GM21447 (cell line): ENCODE results near the gene DHRS7.
"Not testable (repeated sequence)": the region's sequence is repeated elsewhere in the genome, so short reads cannot be mapped to it uniquely, and the experiment has no call there.

Experiments
- ATAC-seq: cut with Tn5 transposase; IDR thresholded peaks from one replicate; pipeline ENCODE4 v1.9.1; 2021; ENCODE audit not compliant: unreplicated experiment

Gene DHRS7

GRCh38 chr14:60151715-60152114 is 13.5 kb downstream of the DHRS7 start:
- peak; percentile 85 for ATAC-seq

DNA sequence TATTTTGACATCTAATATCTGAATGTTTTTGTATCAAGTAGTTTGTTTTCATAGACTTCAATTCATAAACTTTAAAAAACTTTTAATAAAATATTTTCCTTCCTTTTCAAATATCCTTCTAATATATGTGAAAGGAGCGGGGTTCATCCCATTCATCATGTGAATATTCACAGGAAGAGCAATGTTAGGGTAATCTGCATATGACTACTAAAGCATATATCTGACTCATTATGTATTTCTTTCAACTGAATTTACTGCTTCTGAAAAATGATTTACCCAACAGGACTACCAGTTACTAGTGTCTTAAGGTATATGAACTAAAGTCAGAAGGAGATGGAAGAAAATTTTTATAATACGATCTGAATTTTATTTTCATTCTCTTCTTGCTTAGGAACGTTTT is 30.5 kb downstream of the DHRS7 start:
- ATAC-seq, result no peak

- ATAC-seq, result no peak
These were observed 31.7 kb downstream of the DHRS7 start for GRCh38 chr14:60133487-60133886.

DNA sequence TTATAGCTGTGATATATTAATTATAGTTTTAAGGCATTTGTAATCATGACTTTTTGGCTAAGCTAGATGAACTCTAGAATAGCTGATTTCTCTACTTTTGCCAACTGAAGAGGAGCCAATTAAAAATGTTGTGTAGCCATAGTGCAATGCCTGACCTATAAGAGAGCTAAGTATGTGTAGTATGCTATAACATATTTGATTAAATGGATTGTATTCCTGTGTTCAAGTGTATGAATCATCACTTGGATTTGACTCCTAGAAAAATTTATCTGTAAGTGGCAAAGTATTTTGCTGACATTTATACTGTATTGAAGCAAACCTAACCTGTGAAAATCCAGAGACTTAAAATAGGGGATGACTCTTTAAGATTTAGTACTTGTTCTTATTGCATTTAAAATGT is 39.3 kb downstream of the DHRS7 start:
- no peak for ATAC-seq

GRCh38 chr14:60116181-60116580 is 49.0 kb downstream of the DHRS7 start:
- no peak for ATAC-seq

- no peak for ATAC-seq
These were observed 50.3 kb downstream of the DHRS7 start for GRCh38 chr14:60114881-60115280.

DNA sequence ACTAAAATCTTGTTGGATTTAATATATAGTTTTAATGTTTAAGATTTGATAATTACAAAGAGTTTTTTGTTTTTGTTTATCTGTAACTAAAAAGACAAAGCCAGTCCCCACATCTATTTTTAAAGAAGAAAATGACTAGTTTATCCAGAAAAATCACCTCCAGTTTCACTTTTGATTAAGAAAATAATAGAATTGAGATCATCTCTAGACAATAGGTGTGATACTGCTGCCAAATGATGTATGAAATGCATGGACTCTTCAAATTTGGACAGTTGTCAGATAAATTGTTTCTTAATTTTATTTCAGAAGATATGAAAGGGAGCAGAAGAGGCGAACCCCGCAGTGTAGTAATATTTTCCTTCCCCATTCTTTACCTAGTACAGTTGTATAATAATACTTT is 53.5 kb downstream of the DHRS7 start:
- no peak for ATAC-seq

- ATAC-seq, result no peak
These were observed 57.7 kb downstream of the DHRS7 start for GRCh38 chr14:60107477-60107876.

DNA sequence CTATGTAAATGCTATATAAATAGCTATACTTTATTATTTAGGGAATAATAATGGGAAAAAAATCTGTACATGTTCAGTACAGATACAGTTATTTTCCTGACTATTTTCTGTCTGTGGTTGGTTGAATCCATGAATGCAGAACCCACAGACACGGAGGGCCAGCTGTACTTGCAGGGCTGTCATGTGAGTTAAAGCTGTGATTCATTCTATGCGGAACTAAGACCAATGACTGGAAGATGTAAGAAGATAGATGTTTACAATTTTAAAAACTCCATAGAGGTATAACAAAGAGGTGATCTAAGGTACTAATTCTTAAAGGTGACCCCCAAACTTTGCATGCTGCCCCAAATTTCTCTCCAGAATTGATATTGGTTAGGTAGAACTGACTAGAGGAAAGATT is 58.9 kb downstream of the DHRS7 start:
- ATAC-seq, result no peak

DNA sequence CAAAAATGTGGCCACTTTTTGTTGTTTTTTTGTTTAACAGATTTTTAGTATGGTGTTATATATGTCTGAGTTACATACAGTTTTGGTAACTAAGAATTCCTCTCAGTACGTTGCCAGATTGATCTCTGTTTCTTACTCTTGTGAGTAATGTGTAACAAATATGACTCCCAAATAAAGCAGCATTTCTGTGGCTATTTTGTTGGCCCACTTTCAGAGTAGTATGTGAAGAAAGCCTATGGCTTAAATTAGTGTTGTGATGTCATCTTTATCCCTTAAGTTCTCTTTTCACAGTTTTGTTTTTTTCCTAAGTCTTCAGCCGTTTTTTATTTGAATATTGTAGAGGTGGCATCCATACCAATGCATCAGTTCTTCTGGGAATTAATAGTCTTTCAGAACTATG is 62.8 kb downstream of the DHRS7 start:
- ATAC-seq, result no peak

DNA sequence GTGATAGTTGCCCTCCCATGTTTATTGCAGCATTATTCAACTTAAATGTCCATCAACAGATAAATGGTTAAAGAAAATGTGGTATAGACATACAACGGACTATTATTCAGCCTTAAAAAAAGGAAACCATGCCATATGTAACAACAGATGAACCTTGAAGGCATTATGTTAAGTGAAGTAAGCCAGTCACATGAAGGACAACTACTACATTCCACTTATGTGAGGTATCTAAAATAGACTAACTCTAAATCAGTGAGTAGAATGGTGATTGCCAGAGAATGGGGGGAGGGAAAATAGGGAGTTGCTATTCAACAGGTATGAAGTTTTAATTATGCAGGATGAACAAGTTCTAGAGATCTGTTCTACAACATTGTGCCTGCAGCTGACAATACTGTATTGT is 63.4 kb downstream of the DHRS7 start:
- no peak for ATAC-seq

GRCh38 chr14:60099855-60100254 is 65.3 kb downstream of the DHRS7 start:
- not testable (repeated sequence) for ATAC-seq

DNA sequence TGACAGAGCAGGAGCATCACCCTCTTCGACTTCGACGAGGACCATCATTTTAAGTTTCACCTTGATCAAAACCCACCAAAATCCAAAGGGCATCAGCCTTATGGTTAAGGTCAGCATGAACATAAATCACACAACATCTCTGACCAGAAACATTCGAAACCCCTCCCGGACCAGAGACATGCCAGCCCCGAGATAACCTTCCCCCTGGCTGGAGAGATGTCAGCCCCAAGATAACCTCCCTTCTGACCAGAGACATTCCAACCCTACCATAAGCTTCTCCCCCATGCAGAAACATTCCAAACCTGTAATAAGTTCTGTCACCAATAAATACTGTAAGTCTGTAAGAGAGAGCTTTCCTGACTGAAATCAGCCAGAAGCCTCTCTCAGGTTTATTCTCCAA is 67.2 kb downstream of the DHRS7 start:
- no peak for ATAC-seq

DNA sequence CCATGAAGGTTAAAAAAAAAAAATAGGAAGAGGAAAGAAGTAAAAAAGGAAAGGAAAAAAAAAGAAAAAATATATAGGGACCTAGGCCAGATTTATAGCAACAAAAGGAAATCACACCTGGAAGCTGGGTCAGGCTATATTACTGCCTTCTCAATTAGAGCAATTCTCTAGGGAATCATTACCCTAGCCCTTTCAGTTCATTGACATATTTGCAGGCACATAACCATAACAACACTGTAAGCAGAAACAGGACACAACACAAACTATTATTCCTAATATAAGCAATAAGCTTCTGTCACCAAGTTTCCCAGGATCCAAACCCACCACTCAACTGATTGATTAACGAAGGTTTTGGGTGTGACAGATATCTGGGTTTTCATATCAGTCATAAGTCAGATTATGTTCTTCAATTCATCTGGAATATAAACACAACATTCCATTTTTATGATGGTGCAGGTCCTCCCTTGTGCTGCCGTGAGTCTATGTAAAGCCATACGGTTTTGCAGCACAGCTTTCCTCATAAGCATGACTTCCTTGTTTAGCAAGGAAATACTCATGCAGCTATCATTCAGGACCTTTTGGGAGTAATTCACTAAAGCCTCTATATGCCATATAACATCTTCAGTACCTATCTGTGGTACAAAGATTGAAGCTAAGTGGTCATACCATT is 69.3 kb downstream of the DHRS7 start:
- ATAC-seq, result no peak

GRCh38 chr14:60095231-60095630 is 70.0 kb downstream of the DHRS7 start:
- no peak for ATAC-seq

- no peak for ATAC-seq
These were observed 70.8 kb downstream of the DHRS7 start for GRCh38 chr14:60094306-60094897.
